ENCODE measurements around the gene FIGNL2. TPM values are rescaled to one million over a fixed set of nuclear protein-coding genes. Genes with fewer than 3 reads are reported as not detected.

The FIGNL2 gene
- total and polyA plus RNA-seq, 2 experiments from 2014 or later, result 1.1 to 5.2 TPM

- Histone ChIP-seq H3K4me1 (ENCODE audit: insufficient read depth) (peaks cover 69% of the 10 kb centered on the region), H3K79me2 (replicated peaks; ENCODE audit: insufficient read depth) (no peaks in the 10 kb centered on the region), H3K9me2 (ENCODE audit: insufficient read depth) (no peaks in the 10 kb centered on the region), H3K27ac (ENCODE audit: low read depth) (peak overlapping the region; percentile 85; the same call in 1 of the 2 replicates), H3F3A (replicated peaks; ENCODE audit: low read depth) (peaks cover 40% of the 10 kb centered on the region), H3K4me3 (peak overlapping the region; percentile 67), H3K27me3 (ENCODE audit: insufficient read depth) (peaks cover 50% of the 10 kb centered on the region), H3K4me2 (peak overlapping the region; percentile 97), H3K36me3 (ENCODE audit: insufficient read depth) (no peaks in the 10 kb centered on the region), H4K20me1 (replicated peaks; ENCODE audit: insufficient read depth) (no peaks in the 10 kb centered on the region), H2AFZ (peak overlapping the region; percentile 92)
- Mint-ChIP-seq H3K4me1 (peaks cover 66% of the 10 kb centered on the region), H3K4me3 (peak overlapping the region; percentile 85), H3K27ac (0 out of 2 replicates have a peak overlapping the region, but pooled peaks have one; percentile 62), H3K9me3 (no peaks in the 10 kb centered on the region; the same call in 2 of the 3 replicates), H3K27me3 (ENCODE audit: insufficient read depth, low read depth, poor library complexity) (peaks cover 38% of the 10 kb centered on the region), H3K36me3 (ENCODE audit: low read depth) (no peaks in the 10 kb centered on the region)
- TF ChIP-seq EZH2phosphoT487 (IDR thresholded peaks at IDR 0.05; ENCODE audit: unreplicated experiment) (no peak), ZNF331 (CRISPR knock-in tag; IDR thresholded peaks at IDR 0.05; ENCODE audit: low read depth) (no peak), ZNF462 (CRISPR knock-in tag; IDR thresholded peaks at IDR 0.05) (no peak), CREB1 (CRISPR knock-in tag; IDR thresholded peaks at IDR 0.05; ENCODE audit: low read depth) (no peak), JUNB (IDR thresholded peaks at IDR 0.05; ENCODE audit: unreplicated experiment) (no peak), EZH2 (IDR thresholded peaks at IDR 0.05; ENCODE audit: low read depth, unreplicated experiment) (no peak), NANOG (IDR thresholded peaks at IDR 0.05; ENCODE audit: borderline replicate concordance) (no peak), ZNF114 (CRISPR knock-in tag; IDR thresholded peaks at IDR 0.05) (no peak), ETS1 (IDR thresholded peaks at IDR 0.05) (no peak), POLR2AphosphoS5 (IDR thresholded peaks at IDR 0.05; ENCODE audit: low read depth) (no peak), STAT1 (IDR thresholded peaks at IDR 0.05; ENCODE audit: unreplicated experiment) (no peak), CTCF (conservative IDR thresholded peaks at IDR 0.05; ENCODE audit: low read depth in 2 of 2) (no peak), REST (IDR thresholded peaks at IDR 0.05; ENCODE audit: unreplicated experiment) (no peak)
- DNase-seq (ENCODE audit: low spot score) (peak; percentile 60), ATAC-seq (peak; percentile 5)
Observed at GRCh38 chr12:51864833-51865670, 16.5 kb upstream of the FIGNL2 start.
